HG02970 (cell line): ENCODE data around the gene ARHGAP20.

Source experiments
- ATAC-seq: cut with Tn5 transposase; IDR thresholded peaks from one replicate; pipeline ENCODE4 v1.9.1; 2021; ENCODE audit warnings: mild to moderate bottlenecking, moderate library complexity, moderate number of reproducible peaks; ENCODE audit not compliant: unreplicated experiment, low FRiP score

Gene ARHGAP20

GRCh38 chr11:110544779-110545178 lies 167.5 kb downstream of the ARHGAP20 start:
- no peak for ATAC-seq

GRCh38 chr11:110538154-110538553 lies 174.1 kb downstream of the ARHGAP20 start:
- ATAC-seq = no peak

GRCh38 chr11:110530900-110531741 lies 181.1 kb downstream of the ARHGAP20 start:
- no peak for ATAC-seq

- ATAC-seq = no peak
Measured at GRCh38 chr11:110529043-110529442, 183.2 kb downstream of the ARHGAP20 start.

- ATAC-seq = no peak
Measured at GRCh38 chr11:110527146-110527545, 185.1 kb downstream of the ARHGAP20 start.
